ENCODE results near the gene SSTR1. TPM values are rescaled to one million over a fixed set of nuclear protein-coding genes. Genes with fewer than 3 reads are reported as not detected.

Gene SSTR1
- polyA plus RNA-seq (2013, experiment 1 of 2), result 2.7 TPM
- polyA plus RNA-seq (2013, experiment 2 of 2), result 2.8 TPM

- Histone ChIP-seq H2BK15ac (ENCODE audit: low read depth, poor library complexity, severe bottlenecking) (no peak within 1 kb of the TSS), H3K27ac (ENCODE audit: low read length, poor library complexity, severe bottlenecking) (peak within 1 kb of the TSS; percentile 31), H2AFZ (ENCODE audit: low read depth, low read length) (peak within 1 kb of the TSS; percentile 36), H3K4me3 (ENCODE audit: insufficient read depth in 1 of 2, low read depth in 1 of 2, low read length in 2 of 2) (peak within 1 kb of the TSS; percentile 42 to 52), H3K9me3 (ENCODE audit: control insufficient read depth, low read length) (peaks cover 4% of the 10 kb centered on the region), H3K14ac (ENCODE audit: low read length in 2 of 2) (no peak within 1 kb of the TSS), H4K8ac (ENCODE audit: low read length) (peak within 1 kb of the TSS; percentile 19), H3K27me3 (ENCODE audit: control insufficient read depth in 1 of 2, insufficient read depth in 1 of 2, low read length in 2 of 2) (peaks cover 34 to 72% of the 10 kb centered on the region in 2 experiments), H3K36me3 (ENCODE audit: control insufficient read depth in 1 of 2, insufficient read depth in 2 of 2, low read depth in 1 of 2, low read length in 2 of 2) (no peaks in the 10 kb centered on the region), H2BK5ac (ENCODE audit: low read depth, low read length, poor library complexity, severe bottlenecking) (no peak within 1 kb of the TSS), H3K4ac (ENCODE audit: low read depth in 1 of 2, low read length in 2 of 2) (no peak within 1 kb of the TSS), H3K79me1 (replicated peaks; ENCODE audit: low read length, poor library complexity, severe bottlenecking) (no peaks in the 10 kb centered on the region), H3K4me1 (ENCODE audit: control insufficient read depth, insufficient read depth, low read depth, low read length) (peaks cover 35% of the 10 kb centered on the region), H3K4me2 (ENCODE audit: low read length, poor library complexity, severe bottlenecking) (peak within 1 kb of the TSS; percentile 83), H2BK12ac (ENCODE audit: low read length in 2 of 2) (peak within 1 kb of the TSS in 1 of 2 experiments; percentile 49), H2AK5ac (ENCODE audit: low read length, severe bottlenecking) (no peak within 1 kb of the TSS), H4K91ac (ENCODE audit: low read length) (peak within 1 kb of the TSS; percentile 61), H3K9ac (ENCODE audit: low read length) (no peak within 1 kb of the TSS), H2BK120ac (ENCODE audit: low read depth, low read length) (no peak within 1 kb of the TSS), H3K18ac (ENCODE audit: low read depth in 1 of 2, low read length in 2 of 2) (peak within 1 kb of the TSS in 1 of 2 experiments; percentile 31), H3K23ac (ENCODE audit: low read length in 2 of 2) (no peak within 1 kb of the TSS)
- DNase-seq, result peak; percentile 45
- 8% methylated on average over 49 of the region's 49 CpGs for WGBS
Measured at GRCh38 chr14:38207736-38208617, at the start of gene SSTR1. Gene SSTR1, plus strand, starts transcription at chr14:38207904. Its CDS starts 1,486 bp downstream, at chr14:38209390.

GRCh38 chr14:38158468-38158867 is 49.2 kb upstream of the SSTR1 start:
- no peak overlapping the region for H4K91ac ChIP-seq (ENCODE audit: low read length)

GRCh38 chr14:38168416-38168815 is 39.3 kb upstream of the SSTR1 start:
- no peak overlapping the region for H3K23ac ChIP-seq (ENCODE audit: low read length in 2 of 2)
- H2BK120ac ChIP-seq (ENCODE audit: low read depth, low read length), result no peak overlapping the region
- H2AFZ ChIP-seq (ENCODE audit: low read depth, low read length), result no peak overlapping the region
- 64% methylated on average over 2 of the region's 2 CpGs for WGBS
- H3K27ac ChIP-seq (ENCODE audit: low read length, poor library complexity, severe bottlenecking), result no peak overlapping the region
- DNase-seq, result no peak
- H3K36me3 ChIP-seq (ENCODE audit: control insufficient read depth in 1 of 2, insufficient read depth in 2 of 2, low read depth in 1 of 2, low read length in 2 of 2), result no peaks in the 10 kb centered on the region
- H3K4me3 ChIP-seq (ENCODE audit: insufficient read depth in 1 of 2, low read depth in 1 of 2, low read length in 2 of 2), result no peak overlapping the region
- H3K18ac ChIP-seq (ENCODE audit: low read depth in 1 of 2, low read length in 2 of 2), result no peak overlapping the region
- H3K27me3 ChIP-seq (ENCODE audit: control insufficient read depth in 1 of 2, insufficient read depth in 1 of 2, low read length in 2 of 2), result peaks cover 0 to 3% of the 10 kb centered on the region in 2 experiments
- H3K79me1 ChIP-seq (replicated peaks; ENCODE audit: low read length, poor library complexity, severe bottlenecking), result no peaks in the 10 kb centered on the region
- no peaks in the 10 kb centered on the region for H3K4me1 ChIP-seq (ENCODE audit: control insufficient read depth, insufficient read depth, low read depth, low read length)
- H2BK15ac ChIP-seq (ENCODE audit: low read depth, poor library complexity, severe bottlenecking), result no peak overlapping the region
- no peak overlapping the region for H2AK5ac ChIP-seq (ENCODE audit: low read length, severe bottlenecking)
- no peaks in the 10 kb centered on the region for H3K9me3 ChIP-seq (ENCODE audit: control insufficient read depth, low read length)
- H3K4ac ChIP-seq (ENCODE audit: low read depth in 1 of 2, low read length in 2 of 2), result no peak overlapping the region
- H4K8ac ChIP-seq (ENCODE audit: low read length), result no peak overlapping the region
- no peak overlapping the region for H2BK12ac ChIP-seq (ENCODE audit: low read length in 2 of 2)
- H3K4me2 ChIP-seq (ENCODE audit: low read length, poor library complexity, severe bottlenecking), result no peak overlapping the region
- no peak overlapping the region for H3K9ac ChIP-seq (ENCODE audit: low read length)
- H3K14ac ChIP-seq (ENCODE audit: low read length in 2 of 2), result no peak overlapping the region
- no peak overlapping the region for H4K91ac ChIP-seq (ENCODE audit: low read length)
- H2BK5ac ChIP-seq (ENCODE audit: low read depth, low read length, poor library complexity, severe bottlenecking), result no peak overlapping the region

More at GRCh38 chr14:38158468-38158867, 49.2 kb upstream of the SSTR1 start:
- Histone ChIP-seq H4K8ac (ENCODE audit: low read length) (no peak overlapping the region), H3K14ac (ENCODE audit: low read length in 2 of 2) (no peak overlapping the region), H3K9ac (ENCODE audit: low read length) (no peak overlapping the region), H3K4me3 (ENCODE audit: insufficient read depth in 1 of 2, low read depth in 1 of 2, low read length in 2 of 2) (no peak overlapping the region), H3K27ac (ENCODE audit: low read length, poor library complexity, severe bottlenecking) (no peak overlapping the region), H3K4me2 (ENCODE audit: low read length, poor library complexity, severe bottlenecking) (no peak overlapping the region), H2BK12ac (ENCODE audit: low read length in 2 of 2) (no peak overlapping the region), H3K36me3 (ENCODE audit: control insufficient read depth in 1 of 2, insufficient read depth in 2 of 2, low read depth in 1 of 2, low read length in 2 of 2) (no peaks in the 10 kb centered on the region), H2AFZ (ENCODE audit: low read depth, low read length) (no peak overlapping the region), H3K23ac (ENCODE audit: low read length in 2 of 2) (no peak overlapping the region), H3K18ac (ENCODE audit: low read depth in 1 of 2, low read length in 2 of 2) (no peak overlapping the region), H3K4ac (ENCODE audit: low read depth in 1 of 2, low read length in 2 of 2) (no peak overlapping the region), H2AK5ac (ENCODE audit: low read length, severe bottlenecking) (no peak overlapping the region), H2BK5ac (ENCODE audit: low read depth, low read length, poor library complexity, severe bottlenecking) (no peak overlapping the region), H2BK120ac (ENCODE audit: low read depth, low read length) (no peak overlapping the region), H3K27me3 (ENCODE audit: control insufficient read depth in 1 of 2, insufficient read depth in 1 of 2, low read length in 2 of 2) (no peaks in the 10 kb centered on the region), H3K4me1 (ENCODE audit: control insufficient read depth, insufficient read depth, low read depth, low read length) (peaks cover 1% of the 10 kb centered on the region), H3K79me1 (replicated peaks; ENCODE audit: low read length, poor library complexity, severe bottlenecking) (no peaks in the 10 kb centered on the region), H2BK15ac (ENCODE audit: low read depth, poor library complexity, severe bottlenecking) (no peak overlapping the region), H3K9me3 (ENCODE audit: control insufficient read depth, low read length) (no peaks in the 10 kb centered on the region)
- DNase-seq, result no peak

GRCh38 chr14:38171197-38171596 is 36.5 kb upstream of the SSTR1 start:
- H3K18ac ChIP-seq (ENCODE audit: low read depth in 1 of 2, low read length in 2 of 2), result no peak overlapping the region
- no peaks in the 10 kb centered on the region for H3K4me1 ChIP-seq (ENCODE audit: control insufficient read depth, insufficient read depth, low read depth, low read length)
- no peak overlapping the region for H4K91ac ChIP-seq (ENCODE audit: low read length)
- H2AK5ac ChIP-seq (ENCODE audit: low read length, severe bottlenecking), result no peak overlapping the region
- no peak for DNase-seq
- no peak overlapping the region for H2BK15ac ChIP-seq (ENCODE audit: low read depth, poor library complexity, severe bottlenecking)
- WGBS, result 59% methylated on average over 2 of the region's 2 CpGs
- no peaks in the 10 kb centered on the region for H3K9me3 ChIP-seq (ENCODE audit: control insufficient read depth, low read length)
- no peak overlapping the region for H3K4me2 ChIP-seq (ENCODE audit: low read length, poor library complexity, severe bottlenecking)
- H3K9ac ChIP-seq (ENCODE audit: low read length), result no peak overlapping the region
- no peak overlapping the region for H2BK12ac ChIP-seq (ENCODE audit: low read length in 2 of 2)
- no peak overlapping the region for H2BK5ac ChIP-seq (ENCODE audit: low read depth, low read length, poor library complexity, severe bottlenecking)
- no peaks in the 10 kb centered on the region for H3K79me1 ChIP-seq (replicated peaks; ENCODE audit: low read length, poor library complexity, severe bottlenecking)
- no peak overlapping the region for H2AFZ ChIP-seq (ENCODE audit: low read depth, low read length)
- no peak overlapping the region for H3K4ac ChIP-seq (ENCODE audit: low read depth in 1 of 2, low read length in 2 of 2)
- peaks cover 0 to 3% of the 10 kb centered on the region in 2 experiments for H3K27me3 ChIP-seq (ENCODE audit: control insufficient read depth in 1 of 2, insufficient read depth in 1 of 2, low read length in 2 of 2)
- H3K14ac ChIP-seq (ENCODE audit: low read length in 2 of 2), result no peak overlapping the region
- H4K8ac ChIP-seq (ENCODE audit: low read length), result no peak overlapping the region
- no peak overlapping the region for H2BK120ac ChIP-seq (ENCODE audit: low read depth, low read length)
- H3K36me3 ChIP-seq (ENCODE audit: control insufficient read depth in 1 of 2, insufficient read depth in 2 of 2, low read depth in 1 of 2, low read length in 2 of 2), result no peaks in the 10 kb centered on the region
- H3K23ac ChIP-seq (ENCODE audit: low read length in 2 of 2), result no peak overlapping the region
- peak overlapping the region; percentile 55 for H3K27ac ChIP-seq (ENCODE audit: low read length, poor library complexity, severe bottlenecking)
- no peak overlapping the region for H3K4me3 ChIP-seq (ENCODE audit: insufficient read depth in 1 of 2, low read depth in 1 of 2, low read length in 2 of 2)
